Left lobe of liver (tissue), 2 donors: ENCODE measurements around the gene TECPR1. TPM values are rescaled to one million over a fixed set of nuclear protein-coding genes. Genes with fewer than 3 reads are reported as not detected.

Experiments
- ATAC-seq: fragments of 200-7000 bp; cut with Tn5 transposase; one replicate; pipeline ENCODE4 v1.9.1; 2020; ENCODE audit warnings: mild to moderate bottlenecking, moderate library complexity
- DNase-seq: peaks from one replicate; pipeline ENCODE4 v3.0.0-alpha.2; 2020; ENCODE audit warnings: low spot score
- total RNA-seq: library from RNA; stranded (reverse); gene quantifications from one replicate; pipeline ENCODE4 v1.2.1, GENCODE V29; 2021
- donor health status: DM: no; HTN: no; CAD: no; lungs with moderate emphysema.
- donor health status: DM: no; HTN: yes; CAD: no.

TECPR1 gene
- total RNA-seq, 1 donor from 2014 or later, result 17.3 TPM

- DNase-seq, result no peak
- ATAC-seq, result no peak
Measured at GRCh38 chr7:98250789-98251188, 1.2 kb downstream of the TECPR1 start.

- ATAC-seq (no peak), DNase-seq (no peak)
Measured at GRCh38 chr7:98249106-98249505, 2.9 kb downstream of the TECPR1 start.

DNA sequence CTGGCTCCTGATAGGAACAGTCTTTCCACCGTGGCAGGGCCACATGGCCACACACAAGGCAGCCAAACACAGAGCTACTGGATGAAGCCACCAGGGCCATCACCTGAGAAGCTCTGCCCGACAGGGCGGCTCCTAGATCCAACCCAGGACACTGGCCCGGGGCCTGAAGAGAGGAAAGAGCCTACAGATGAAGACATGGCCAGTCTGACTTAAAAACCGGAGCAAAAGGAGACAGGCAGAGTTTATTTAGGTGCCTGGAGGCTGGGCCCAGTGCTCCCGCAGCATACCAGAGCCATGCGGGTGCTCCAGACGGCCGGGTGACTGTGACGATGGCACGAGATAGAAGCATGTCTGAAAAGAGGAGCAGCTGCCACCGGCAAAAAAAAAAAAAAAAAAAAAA lies 3.9 kb downstream of the TECPR1 start:
- ATAC-seq, result no peak
- DNase-seq, result no peak

DNA sequence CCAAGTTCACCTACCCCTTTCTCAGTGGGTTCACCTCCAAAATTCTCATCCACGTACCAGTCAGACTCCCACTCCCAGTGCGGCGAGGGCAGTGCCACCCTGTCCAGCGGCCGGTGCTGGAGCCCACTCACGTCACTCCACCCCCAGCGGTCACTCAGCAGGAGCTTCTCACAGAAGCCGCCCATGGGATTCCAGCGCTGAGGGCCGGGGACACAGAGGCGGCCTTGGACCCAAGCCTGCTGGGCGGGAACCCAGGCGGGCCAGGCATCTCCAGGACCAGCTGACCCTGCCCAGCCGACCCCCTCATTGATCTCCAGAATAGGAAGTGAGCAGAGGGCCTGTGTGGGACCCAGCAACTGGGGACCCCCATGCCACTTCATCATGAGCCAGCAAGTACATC lies 7.2 kb downstream of the TECPR1 start:
- ATAC-seq, result no peak
- DNase-seq, result no peak

GRCh38 chr7:98242934-98243333 lies 9.1 kb downstream of the TECPR1 start:
- no peak for ATAC-seq
- no peak for DNase-seq

DNA sequence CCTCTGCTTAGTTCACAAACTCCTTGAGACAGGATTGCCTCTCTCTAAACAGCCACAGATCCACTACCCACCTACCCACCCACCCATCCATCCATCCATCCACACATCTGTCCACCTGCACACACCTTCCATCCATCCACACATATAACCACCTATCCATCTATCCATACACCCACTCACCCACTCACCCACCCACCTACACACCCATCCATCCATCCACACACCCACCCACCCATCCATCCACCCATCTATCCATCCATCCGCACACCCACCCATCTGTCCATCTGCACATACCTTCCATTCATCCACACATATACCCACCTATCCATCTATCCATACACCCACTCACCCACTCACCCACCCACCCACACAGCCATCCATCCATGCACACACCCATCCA lies 9.7 kb downstream of the TECPR1 start:
- ATAC-seq (no peak), DNase-seq (no peak)

DNA sequence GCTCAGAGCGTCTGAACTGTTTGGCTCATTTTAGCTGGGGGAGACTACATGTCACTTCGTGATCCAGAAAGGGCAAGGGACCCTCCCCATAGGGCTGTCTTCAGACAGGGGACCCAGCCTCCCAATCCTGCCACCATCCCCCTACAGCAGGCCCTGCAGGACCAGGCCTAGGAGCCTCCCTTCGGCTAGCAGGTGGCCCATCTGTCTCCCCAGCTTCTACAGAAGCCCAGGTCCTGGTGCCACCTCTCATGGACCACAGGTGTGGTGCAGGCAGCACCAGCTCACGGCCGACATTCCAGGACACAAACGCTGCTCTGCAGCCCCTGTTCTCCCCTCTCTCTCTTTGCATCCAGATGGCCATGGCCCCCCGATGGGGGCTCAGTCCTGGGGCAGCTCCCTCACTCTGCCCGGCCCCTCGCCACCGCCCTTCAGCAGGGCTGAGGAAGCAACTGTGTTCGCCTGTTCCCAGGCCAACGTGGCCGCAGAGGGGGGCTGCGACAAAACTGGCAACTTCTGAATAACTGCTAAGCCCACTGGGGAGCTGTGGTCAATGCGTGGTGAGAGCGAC lies 10.3 kb downstream of the TECPR1 start:
- peak; percentile 5 for ATAC-seq
- no peak for DNase-seq

- DNase-seq (no peak), ATAC-seq (peak; percentile 81)
Measured at GRCh38 chr7:98240961-98241673, 10.9 kb downstream of the TECPR1 start.

- DNase-seq, result no peak
- ATAC-seq, result no peak
Measured at GRCh38 chr7:98238976-98239375, 13.1 kb downstream of the TECPR1 start.

- DNase-seq, result no peak
- ATAC-seq, result no peak
Measured at GRCh38 chr7:98238076-98238475, 14.0 kb downstream of the TECPR1 start.

DNA sequence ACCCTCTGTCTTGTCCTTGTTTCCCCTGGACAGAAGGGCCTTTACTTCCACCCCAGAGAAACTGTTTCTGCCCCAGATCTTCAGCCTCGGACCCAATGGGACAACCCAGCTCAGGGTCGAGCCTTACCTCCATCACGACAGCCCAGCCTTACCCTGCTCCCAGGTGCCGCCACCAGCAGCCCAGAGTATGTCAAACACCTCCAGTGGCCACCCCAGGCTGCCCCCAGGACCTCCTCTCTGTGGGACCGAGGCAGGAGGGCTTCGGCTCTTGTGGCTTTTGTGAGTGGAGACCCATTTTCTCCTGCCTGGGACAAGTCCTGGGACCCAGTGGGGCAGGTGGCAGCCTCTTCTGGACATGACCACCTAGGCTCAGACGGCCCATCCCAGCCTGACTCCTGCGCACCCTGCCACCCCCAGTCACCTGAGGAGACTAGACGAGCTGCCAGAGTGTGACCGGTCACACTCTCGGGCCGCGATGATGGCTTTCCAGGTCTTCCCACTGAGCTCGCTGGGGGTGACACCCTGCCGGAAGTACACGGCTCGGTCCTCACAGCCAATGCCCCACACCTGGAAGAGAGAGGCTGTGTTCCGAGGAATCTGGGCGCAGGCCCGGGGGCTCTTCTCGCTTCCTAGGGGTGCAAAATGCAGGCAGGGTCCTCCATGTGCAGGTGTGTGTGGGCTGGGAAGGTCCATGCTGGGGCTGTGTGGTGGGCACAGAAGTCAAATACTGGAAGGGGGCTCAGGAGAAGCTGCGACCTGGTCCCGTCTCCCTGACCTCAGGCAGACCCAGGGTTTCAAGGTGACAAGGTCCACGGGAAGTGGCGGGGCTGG lies 15.5 kb downstream of the TECPR1 start:
- ATAC-seq (no peak), DNase-seq (no peak)

DNA sequence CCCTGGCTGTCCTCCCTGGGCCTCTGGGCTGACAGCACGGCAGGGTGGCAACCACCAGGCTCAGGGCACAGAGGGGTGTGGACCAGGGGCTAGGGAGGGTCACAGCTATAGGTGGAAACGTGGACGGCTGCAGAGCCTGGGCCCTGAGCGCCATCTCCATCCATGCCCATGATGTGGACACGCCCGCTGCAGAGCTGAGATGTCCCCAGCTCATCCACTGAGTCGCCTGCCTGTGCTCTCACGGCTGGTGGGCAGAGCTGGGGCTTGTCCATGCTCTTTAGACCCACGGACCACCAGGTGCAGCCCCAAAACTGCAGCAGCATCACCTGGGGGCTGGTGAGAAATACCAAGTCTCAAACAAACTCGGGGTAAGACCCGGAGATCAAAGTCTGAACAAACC lies 16.1 kb downstream of the TECPR1 start:
- no peak for DNase-seq
- no peak for ATAC-seq

- no peak for DNase-seq
- ATAC-seq, result no peak
Measured at GRCh38 chr7:98234429-98235147, 17.4 kb downstream of the TECPR1 start.

GRCh38 chr7:98233219-98234070 lies 18.6 kb downstream of the TECPR1 start:
- ATAC-seq, result no peak
- no peak for DNase-seq

GRCh38 chr7:98232799-98233198 lies 19.2 kb downstream of the TECPR1 start:
- ATAC-seq (no peak), DNase-seq (no peak)

DNA sequence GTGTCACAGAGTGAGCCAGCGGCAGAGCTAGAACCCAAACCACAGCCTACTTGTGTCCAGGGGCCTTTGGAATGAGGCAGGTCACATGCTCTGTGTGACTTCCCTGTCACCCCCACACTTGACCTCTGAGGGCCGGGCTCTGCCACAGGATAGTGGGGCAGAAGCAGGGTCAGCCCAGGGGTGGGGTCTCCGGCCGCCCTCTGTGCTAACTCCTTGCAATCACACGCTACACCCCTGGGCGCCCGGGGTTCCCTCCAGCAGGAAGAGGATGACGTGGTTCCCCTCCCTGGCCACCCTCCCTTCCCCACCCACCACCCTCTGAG lies 19.8 kb downstream of the TECPR1 start:
- no peak for ATAC-seq
- no peak for DNase-seq

DNA sequence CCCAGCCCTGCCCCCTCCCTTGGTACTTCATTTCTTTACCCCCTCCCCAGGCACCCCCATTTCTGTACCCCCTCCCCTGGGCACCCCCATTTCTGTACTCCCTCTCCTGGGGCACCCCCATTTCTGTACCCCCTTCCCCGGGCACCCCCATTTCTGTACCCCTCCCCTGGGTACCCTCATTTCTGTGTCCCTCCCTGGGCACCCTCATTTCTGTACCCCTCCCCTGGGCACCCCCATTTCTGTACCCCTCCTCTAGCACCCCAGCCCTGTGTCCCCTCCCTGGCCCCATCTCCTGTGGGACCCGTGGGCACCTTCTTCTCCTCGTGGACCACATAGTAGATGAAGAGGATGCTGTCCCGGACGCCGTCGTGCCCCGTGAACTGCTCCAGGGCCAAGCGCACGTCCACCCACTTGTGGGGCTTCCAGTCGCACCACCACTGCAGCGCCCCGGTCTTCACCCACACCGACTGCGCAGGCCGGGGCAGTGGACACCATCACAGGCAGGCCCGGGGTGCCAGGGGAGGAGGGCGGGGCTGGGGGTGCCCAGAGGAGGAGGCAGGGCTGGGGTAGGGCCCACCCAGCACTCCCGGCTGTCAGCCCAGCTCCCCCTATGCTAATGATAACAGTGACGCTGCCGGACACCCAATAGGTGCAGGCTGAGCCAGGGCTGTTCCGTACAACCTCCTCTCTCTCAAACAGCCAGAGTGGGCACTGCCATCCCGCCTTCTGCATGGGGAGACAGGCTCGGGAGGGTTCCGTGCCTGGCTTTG lies 20.4 kb downstream of the TECPR1 start:
- ATAC-seq, result no peak
- DNase-seq, result no peak

GRCh38 chr7:98230746-98231471 lies 21.1 kb downstream of the TECPR1 start:
- ATAC-seq, result no peak
- no peak for DNase-seq
